ENCODE results near the gene COL6A3. TPM values are rescaled to one million over a fixed set of nuclear protein-coding genes. Genes with fewer than 3 reads are reported as not detected.

COL6A3 gene
- total and polyA plus RNA-seq, 11 donors: 17.4 to 290 (median 87.3) TPM

- WGBS, 4 donors: 87 to 100% (median 99%) methylated on average over 1 of the region's 1 CpG
Observed at GRCh38 chr2:237333748-237334147, 80.2 kb downstream of the COL6A3 start.

DNA sequence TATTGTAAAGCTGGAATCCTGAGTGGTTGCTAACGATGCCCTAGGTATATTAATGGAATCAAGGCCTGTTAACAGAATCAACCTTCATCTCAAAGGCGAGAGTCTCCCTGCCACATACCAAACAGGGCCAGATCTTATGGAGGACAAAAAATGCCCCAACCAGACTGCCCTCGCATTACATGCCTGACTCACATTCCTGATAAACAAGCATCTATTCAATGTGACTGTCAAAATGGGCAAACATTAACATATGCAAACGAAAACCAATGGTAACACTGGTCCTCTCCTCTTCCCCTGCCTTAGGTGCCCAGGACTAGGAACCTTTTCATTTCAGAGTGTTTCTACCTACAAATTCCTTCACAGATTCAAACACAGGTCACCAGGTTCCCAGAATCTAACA, 83.4 kb downstream of the COL6A3 start:
- Histone ChIP-seq H3K4me3 (no peak overlapping the region), H3K36me3 (peaks cover 0 to 66% (median 15%) of the 10 kb centered on the region in 9 donors), H3K27me3 (no peaks in the 10 kb centered on the region), H3K27ac (peak overlapping the region in 1 of 12 donors; percentile 92), H3K9me3 (no peaks in the 10 kb centered on the region), H3K4me1 (peaks cover 0 to 29% (median 1%) of the 10 kb centered on the region in 12 donors)
- ATAC-seq (no peak), DNase-seq (no peak)
- intact Hi-C loops (cut with DNase I): loop anchor here in 1 of 10 donors (5.0 kb wide), 1 partner anchor 108 kb away; no protein-coding TSS in a partner anchor
- TF ChIP-seq CTCF (IDR thresholded peaks at IDR 0.05) (no peak), POLR2A (IDR thresholded peaks at IDR 0.05) (no peak)
- 60 to 78% (median 70%) methylated on average over 4 of the region's 4 CpGs for WGBS, 4 donors

More at GRCh38 chr2:237333748-237334147, 80.2 kb downstream of the COL6A3 start:
- Histone ChIP-seq H3K4me3 (no peak overlapping the region), H3K4me1 (peaks cover 0 to 3% (median 0%) of the 10 kb centered on the region in 12 donors), H3K27me3 (no peaks in the 10 kb centered on the region), H3K36me3 (peaks cover 0 to 89% (median 27%) of the 10 kb centered on the region in 9 donors), H3K27ac (peak overlapping the region in 2 of 12 donors; percentile 5 to 92), H3K9me3 (no peaks in the 10 kb centered on the region)
- ATAC-seq (no peak), DNase-seq (no peak)
- TF ChIP-seq POLR2A (IDR thresholded peaks at IDR 0.05): no peak
- no peak for TF ChIP-seq CTCF (IDR thresholded peaks at IDR 0.05)
- intact Hi-C loops (cut with DNase I): loop anchor here in 1 of 10 donors (5.0 kb wide), 1 partner anchor 111 kb away; no protein-coding TSS in a partner anchor

- intact Hi-C loops (cut with DNase I): loop anchor here in 3 of 10 donors (10.0 kb wide), 1 partner anchor 163 kb away; no protein-coding TSS in a partner anchor
- peak in 3 of 4 donors; percentile 31 to 61 (median 49) for ATAC-seq
- no peaks in the 10 kb centered on the region for H3K9me3 ChIP-seq
Observed at GRCh38 chr2:237327175-237327950, 86.6 kb downstream of the COL6A3 start.

More at GRCh38 chr2:237327175-237327950, 86.6 kb downstream of the COL6A3 start:
- peak in 1 of 5 donors; percentile 60 for DNase-seq
- no peaks in the 10 kb centered on the region for H3K27me3 ChIP-seq
- WGBS, 4 donors: 78 to 81% (median 79%) methylated on average over 14 of the region's 14 CpGs
- H3K27ac ChIP-seq: peak overlapping the region in 11 of 12 donors; percentile 12 to 92 (median 58)
- peaks cover 0 to 51% (median 5%) of the 10 kb centered on the region in 12 donors for H3K4me1 ChIP-seq
- no peak for TF ChIP-seq CTCF (IDR thresholded peaks at IDR 0.05)
- TF ChIP-seq POLR2A (IDR thresholded peaks at IDR 0.05): no peak
- peaks cover 0 to 44% (median 0%) of the 10 kb centered on the region in 9 donors for H3K36me3 ChIP-seq
- no peak overlapping the region for H3K4me3 ChIP-seq
